ENCODE data around the gene TMCO6. TPM values are rescaled to one million over a fixed set of nuclear protein-coding genes. Genes with fewer than 3 reads are reported as not detected.

TMCO6 gene
- total and polyA plus RNA-seq, 4 donors, result 12.6 to 55.9 (median 18.7) TPM

- Histone ChIP-seq H3K27ac (ENCODE audit: low read depth in 1 of 2, low read length in 2 of 2) (no peak overlapping the region), H3K9ac (ENCODE audit: low read depth in 1 of 2, low read length in 2 of 2) (no peak overlapping the region), H3K4me1 (ENCODE audit: control insufficient read depth in 4 of 4, insufficient read depth in 4 of 4, low read length in 3 of 4) (peaks cover 0 to 7% (median 3%) of the 10 kb centered on the region in 4 donors), H3K9me3 (ENCODE audit: control insufficient read depth in 4 of 4, low read length in 3 of 4) (no peaks in the 10 kb centered on the region), H3K4me3 (ENCODE audit: low read depth in 1 of 3, low read length in 3 of 3) (no peak overlapping the region), H3K36me3 (ENCODE audit: control insufficient read depth in 4 of 4, insufficient read depth in 3 of 4, low read depth in 1 of 4, low read length in 3 of 4) (no peaks in the 10 kb centered on the region), H3K27me3 (ENCODE audit: control insufficient read depth in 4 of 4, insufficient read depth in 4 of 4, low read length in 3 of 4) (no peaks in the 10 kb centered on the region)
- TF ChIP-seq SP1 (IDR thresholded peaks at IDR 0.05), result no peak
- no peak for TF ChIP-seq NR2F2 (IDR thresholded peaks at IDR 0.05)
- no peak for TF ChIP-seq EGR1 (IDR thresholded peaks at IDR 0.05; ENCODE audit: low read depth in 2 of 2)
- TF ChIP-seq GABPA (IDR thresholded peaks at IDR 0.05 in 1 of 2, conservative IDR thresholded peaks at IDR 0.05 in 1 of 2), result no peak
- no peak for TF ChIP-seq ATF3 (IDR thresholded peaks at IDR 0.05)
- no peak for TF ChIP-seq YY1 (IDR thresholded peaks at IDR 0.05)
- no peak for DNase-seq (ENCODE audit: low spot score)
These were observed 30.5 kb upstream of the TMCO6 start for GRCh38 chr5:140608722-140609121.

- no peak overlapping the region for H3K4me3 ChIP-seq (ENCODE audit: low read depth in 1 of 3, low read length in 3 of 3)
- no peaks in the 10 kb centered on the region for H3K36me3 ChIP-seq (ENCODE audit: control insufficient read depth in 4 of 4, insufficient read depth in 3 of 4, low read depth in 1 of 4, low read length in 3 of 4)
- DNase-seq (ENCODE audit: low spot score), result no peak
- H3K27ac ChIP-seq (ENCODE audit: low read depth in 1 of 2, low read length in 2 of 2), result no peak overlapping the region
- H3K9ac ChIP-seq (ENCODE audit: low read depth in 1 of 2, low read length in 2 of 2), result no peak overlapping the region
- H3K27me3 ChIP-seq (ENCODE audit: control insufficient read depth in 4 of 4, insufficient read depth in 4 of 4, low read length in 3 of 4), result no peaks in the 10 kb centered on the region
- H3K4me1 ChIP-seq (ENCODE audit: control insufficient read depth in 4 of 4, insufficient read depth in 4 of 4, low read length in 3 of 4), result peaks cover 0 to 7% (median 3%) of the 10 kb centered on the region in 4 donors
- TF ChIP-seq RXRA (IDR thresholded peaks at IDR 0.05), result no peak
- TF ChIP-seq ZBTB33 (IDR thresholded peaks at IDR 0.05), result no peak
- no peaks in the 10 kb centered on the region for H3K9me3 ChIP-seq (ENCODE audit: control insufficient read depth in 4 of 4, low read length in 3 of 4)
- WGBS, result 70% methylated on average over 4 of the region's 4 CpGs
These were observed 30.1 kb upstream of the TMCO6 start for GRCh38 chr5:140609126-140609525.

GRCh38 chr5:140611020-140611521 lies 28.2 kb upstream of the TMCO6 start:
- Histone ChIP-seq H3K27me3 (ENCODE audit: control insufficient read depth in 4 of 4, insufficient read depth in 4 of 4, low read length in 3 of 4) (no peaks in the 10 kb centered on the region), H3K9ac (ENCODE audit: low read depth in 1 of 2, low read length in 2 of 2) (no peak overlapping the region), H3K27ac (ENCODE audit: low read depth in 1 of 2, low read length in 2 of 2) (peak overlapping the region in 1 of 2 donors; percentile 8), H3K4me1 (ENCODE audit: control insufficient read depth in 4 of 4, insufficient read depth in 4 of 4, low read length in 3 of 4) (peaks cover 0 to 7% (median 3%) of the 10 kb centered on the region in 4 donors), H3K36me3 (ENCODE audit: control insufficient read depth in 4 of 4, insufficient read depth in 3 of 4, low read depth in 1 of 4, low read length in 3 of 4) (no peaks in the 10 kb centered on the region), H3K4me3 (ENCODE audit: low read depth in 1 of 3, low read length in 3 of 3) (no peak overlapping the region), H3K9me3 (ENCODE audit: control insufficient read depth in 4 of 4, low read length in 3 of 4) (no peaks in the 10 kb centered on the region)
- DNase-seq (ENCODE audit: low spot score), result no peak
- WGBS, result 78% methylated on average over 2 of the region's 2 CpGs
- TF ChIP-seq FOXA2 (IDR thresholded peaks at IDR 0.05) (no peak), HNF4A (conservative IDR thresholded peaks at IDR 0.05) (no peak), MAX (IDR thresholded peaks at IDR 0.05) (no peak), RAD21 (IDR thresholded peaks at IDR 0.05) (no peak), ZBTB33 (IDR thresholded peaks at IDR 0.05) (no peak), FOXA1 (IDR thresholded peaks at IDR 0.05) (no peak), JUND (IDR thresholded peaks at IDR 0.05) (no peak), ATF3 (IDR thresholded peaks at IDR 0.05) (no peak), NR2F2 (IDR thresholded peaks at IDR 0.05) (no peak), REST (IDR thresholded peaks at IDR 0.05) (no peak), HNF4G (IDR thresholded peaks at IDR 0.05) (no peak), EGR1 (IDR thresholded peaks at IDR 0.05; ENCODE audit: low read depth in 2 of 2) (no peak), GABPA (IDR thresholded peaks at IDR 0.05 in 1 of 2, conservative IDR thresholded peaks at IDR 0.05 in 1 of 2) (no peak), SP1 (IDR thresholded peaks at IDR 0.05) (no peak)

Data from liver (tissue), 9 donors.